HG03342 (cell line): Measurements from ENCODE around the gene EXOC6B.

Experiments
- ATAC-seq: cut with Tn5 transposase; IDR thresholded peaks from one replicate; pipeline ENCODE4 v1.9.1; 2021; ENCODE audit warnings: mild to moderate bottlenecking, moderate library complexity; ENCODE audit not compliant: unreplicated experiment

Gene EXOC6B

GRCh38 chr2:72793798-72794440 is 31.9 kb downstream of the EXOC6B start:
- ATAC-seq = no peak

GRCh38 chr2:72789241-72789640 is 36.6 kb downstream of the EXOC6B start:
- no peak for ATAC-seq

GRCh38 chr2:72788756-72789155 is 37.1 kb downstream of the EXOC6B start:
- no peak for ATAC-seq

- no peak for ATAC-seq
Measured at GRCh38 chr2:72785517-72785916, 40.3 kb downstream of the EXOC6B start.

- ATAC-seq = no peak
Measured at GRCh38 chr2:72782520-72782919, 43.3 kb downstream of the EXOC6B start.

GRCh38 chr2:72781480-72781879 is 44.4 kb downstream of the EXOC6B start:
- ATAC-seq = no peak

GRCh38 chr2:72780477-72780876 is 45.4 kb downstream of the EXOC6B start:
- no peak for ATAC-seq

- ATAC-seq = no peak
Measured at GRCh38 chr2:72779495-72779894, 46.3 kb downstream of the EXOC6B start.

GRCh38 chr2:72778410-72778809 is 47.4 kb downstream of the EXOC6B start:
- ATAC-seq = no peak

- peak; percentile 63 for ATAC-seq
Measured at GRCh38 chr2:72770879-72771461, 54.9 kb downstream of the EXOC6B start.

GRCh38 chr2:72765997-72766609 is 59.7 kb downstream of the EXOC6B start:
- no peak for ATAC-seq

GRCh38 chr2:72762276-72762675 is 63.6 kb downstream of the EXOC6B start:
- no peak for ATAC-seq

GRCh38 chr2:72759755-72760154 is 66.1 kb downstream of the EXOC6B start:
- ATAC-seq = no peak

- no peak for ATAC-seq
Measured at GRCh38 chr2:72757177-72757775, 68.6 kb downstream of the EXOC6B start.

GRCh38 chr2:72755647-72756423 is 70.0 kb downstream of the EXOC6B start:
- ATAC-seq = no peak

- no peak for ATAC-seq
Measured at GRCh38 chr2:72754628-72755320, 71.1 kb downstream of the EXOC6B start.

- no peak for ATAC-seq
Measured at GRCh38 chr2:72750977-72751639, 74.7 kb downstream of the EXOC6B start.

GRCh38 chr2:72750466-72750865 is 75.4 kb downstream of the EXOC6B start:
- ATAC-seq = no peak

GRCh38 chr2:72747344-72747743 is 78.5 kb downstream of the EXOC6B start:
- ATAC-seq = no peak

- no peak for ATAC-seq
Measured at GRCh38 chr2:72745679-72746368, 80.0 kb downstream of the EXOC6B start.
